Measurements from ENCODE around the gene CTNNA3. TPM values are rescaled to one million over a fixed set of nuclear protein-coding genes. Genes with fewer than 3 reads are reported as not detected.

Gene CTNNA3
- total RNA-seq, 6 donors from 2014 or later = 0.20 to 2.0 TPM; not detected in 4

GRCh38 chr10:66860376-66860945 is 835.5 kb downstream of the CTNNA3 start:
- Histone ChIP-seq H3K27ac (no peak overlapping the region), H3K27me3 (no peaks in the 10 kb centered on the region), H3K4me1 (no peaks in the 10 kb centered on the region), H3K36me3 (no peaks in the 10 kb centered on the region), H3K4me3 (no peak overlapping the region), H3K9me3 (no peaks in the 10 kb centered on the region)
- ATAC-seq (ENCODE audit: low FRiP score in 2 of 2) (no peak), DNase-seq (no peak)
- TF ChIP-seq POLR2A (IDR thresholded peaks at IDR 0.05) (no peak), POLR2AphosphoS5 (IDR thresholded peaks at IDR 0.05) (no peak), CTCF (IDR thresholded peaks at IDR 0.05) (no peak), EP300 (IDR thresholded peaks at IDR 0.05) (no peak)
- WGBS, 2 donors = 47 to 58% methylated on average over 2 of the region's 2 CpGs

- no peak for ATAC-seq (ENCODE audit: low FRiP score in 2 of 2)
- Histone ChIP-seq H3K4me3 (no peak overlapping the region), H3K36me3 (no peaks in the 10 kb centered on the region), H3K27ac (no peak overlapping the region), H3K4me1 (no peaks in the 10 kb centered on the region), H3K9me3 (no peaks in the 10 kb centered on the region), H3K27me3 (no peaks in the 10 kb centered on the region)
- no peak for DNase-seq
- WGBS, 2 donors = 69 to 74% methylated on average over 1 of the region's 1 CpG
- TF ChIP-seq EP300 (IDR thresholded peaks at IDR 0.05) (no peak), CTCF (IDR thresholded peaks at IDR 0.05) (no peak), POLR2A (IDR thresholded peaks at IDR 0.05) (no peak), POLR2AphosphoS5 (IDR thresholded peaks at IDR 0.05) (no peak)
Measured at GRCh38 chr10:66852811-66853210, 843.2 kb downstream of the CTNNA3 start.

GRCh38 chr10:66848856-66849255 is 847.1 kb downstream of the CTNNA3 start:
- H3K27ac ChIP-seq = no peak overlapping the region
- DNase-seq (no peak), ATAC-seq (ENCODE audit: low FRiP score in 2 of 2) (no peak)
- no peaks in the 10 kb centered on the region for H3K36me3 ChIP-seq
- WGBS, 2 donors = 50 to 60% methylated on average over 3 of the region's 3 CpGs
- H3K27me3 ChIP-seq = no peaks in the 10 kb centered on the region
- H3K4me1 ChIP-seq = no peaks in the 10 kb centered on the region
- no peaks in the 10 kb centered on the region for H3K9me3 ChIP-seq
- TF ChIP-seq EP300 (IDR thresholded peaks at IDR 0.05) (no peak), POLR2AphosphoS5 (IDR thresholded peaks at IDR 0.05) (no peak), POLR2A (IDR thresholded peaks at IDR 0.05) (no peak), CTCF (IDR thresholded peaks at IDR 0.05) (no peak)
- H3K4me3 ChIP-seq = no peak overlapping the region

GRCh38 chr10:66844176-66844942 is 851.6 kb downstream of the CTNNA3 start:
- DNase-seq (no peak), ATAC-seq (ENCODE audit: low FRiP score in 2 of 2) (no peak)
- WGBS, 2 donors = 81 to 85% methylated on average over 1 of the region's 1 CpG
- H3K9me3 ChIP-seq = no peaks in the 10 kb centered on the region
- H3K27ac ChIP-seq = no peak overlapping the region
- H3K4me1 ChIP-seq = no peaks in the 10 kb centered on the region
- H3K27me3 ChIP-seq = no peaks in the 10 kb centered on the region
- H3K4me3 ChIP-seq = no peak overlapping the region
- TF ChIP-seq POLR2A (IDR thresholded peaks at IDR 0.05) = no peak
- TF ChIP-seq POLR2AphosphoS5 (IDR thresholded peaks at IDR 0.05) = no peak
- no peak for TF ChIP-seq CTCF (IDR thresholded peaks at IDR 0.05)
- H3K36me3 ChIP-seq = no peaks in the 10 kb centered on the region

- Histone ChIP-seq H3K27ac (no peak overlapping the region), H3K9me3 (no peaks in the 10 kb centered on the region), H3K36me3 (no peaks in the 10 kb centered on the region), H3K4me3 (no peak overlapping the region), H3K27me3 (no peaks in the 10 kb centered on the region), H3K4me1 (no peaks in the 10 kb centered on the region)
- 69 to 77% methylated on average over 1 of the region's 1 CpG for WGBS, 2 donors
- TF ChIP-seq POLR2A (IDR thresholded peaks at IDR 0.05) = no peak
- TF ChIP-seq EP300 (IDR thresholded peaks at IDR 0.05) = no peak
- TF ChIP-seq CTCF (IDR thresholded peaks at IDR 0.05) = no peak
- no peak for TF ChIP-seq POLR2AphosphoS5 (IDR thresholded peaks at IDR 0.05)
- ATAC-seq (ENCODE audit: low FRiP score in 2 of 2) (no peak), DNase-seq (no peak)
Measured at GRCh38 chr10:66843396-66843795, 852.6 kb downstream of the CTNNA3 start.

Data from upper lobe of left lung (tissue), 6 donors.